Panc1 (cell line): ENCODE data around the gene OGDH. TPM values are rescaled to one million over a fixed set of nuclear protein-coding genes. Genes with fewer than 3 reads are reported as not detected.

ENCODE experiments used
- ATAC-seq: fragments of 200-7000 bp; cut with Tn5 transposase; 2 replicates; pipeline ENCODE4 v1.9.1; 2020; ENCODE audit warnings: mild to moderate bottlenecking, moderate library complexity
- BruUV-seq: library from RNA; stranded (reverse); fragments of 400-500 nt; replicated peaks from 2 replicates; lab custom pipeline; 2021; lab: Mats Ljungman, UMichigan
- CTCF ChIA-PET: fragments of 300-600 bp; sonication (Branson Sonifier 250); formaldehyde crosslinking; loops from one replicate; lab custom pipeline; 2022; ENCODE audit warnings: antibody characterized with exemption; lab: Charles Lee
- POLR2A ChIA-PET: fragments of 300-600 bp; sonication (Branson Sonifier 250); formaldehyde crosslinking; loops from one replicate; lab custom pipeline; 2022; ENCODE audit warnings: antibody characterized with exemption; lab: Charles Lee
- DNase-seq: peaks from one replicate; pipeline ENCODE4 v3.0.0-alpha.2; 2010; ENCODE audit warnings: low read depth, low spot score
- H3K27ac ChIP-seq: 2 replicates; pipeline ENCODE4 v1.5.1; 2011; ENCODE audit warnings: mild to moderate bottlenecking, low read length, inconsistent platforms
- H3K27me3 ChIP-seq: fragments of 200-500 bp; sonication (Bioruptor generic); 2 replicates; pipeline ENCODE4 v1.6.0; 2014; ENCODE audit warnings: low read length, inconsistent platforms; ENCODE audit not compliant: control insufficient read depth, insufficient read depth
- H3K36me3 ChIP-seq: fragments of 200-500 bp; sonication (Bioruptor generic); 2 replicates; pipeline ENCODE4 v1.5.1; 2014; ENCODE audit warnings: inconsistent platforms, mild to moderate bottlenecking, low read length, moderate library complexity; ENCODE audit not compliant: control insufficient read depth, insufficient read depth
- H3K4me1 ChIP-seq: 2 replicates; pipeline ENCODE4 v1.5.1; 2011; ENCODE audit warnings: inconsistent platforms, mild to moderate bottlenecking, low read length, moderate library complexity; ENCODE audit not compliant: control insufficient read depth, insufficient read depth
- H3K4me3 ChIP-seq, 2 experiments: 2 replicates each; pipeline ENCODE4 v1.5.1; 2011 to 2012; ENCODE audit warnings: low read depth in 2 of 2, low read length in 2 of 2, mild to moderate bottlenecking in 2 of 2, inconsistent platforms in 1 of 2, moderate library complexity in 1 of 2
- H3K9me3 ChIP-seq: fragments of 200-500 bp; sonication (Bioruptor generic); 2 replicates; pipeline ENCODE4 v1.5.1; 2014; ENCODE audit warnings: low read depth, mild to moderate bottlenecking, inconsistent platforms, low read length, moderate library complexity; ENCODE audit not compliant: control insufficient read depth, insufficient read depth
- POLR2AphosphoS5 ChIP-seq: IDR thresholded peaks from 2 replicates; pipeline ENCODE4 v1.6.1; 2012; ENCODE audit warnings: mild to moderate bottlenecking, low read depth, low read length, moderate library complexity
- SIN3A ChIP-seq: IDR thresholded peaks from 2 replicates; pipeline ENCODE4 v1.6.1; 2012; ENCODE audit warnings: low read depth, mild to moderate bottlenecking, low read length, moderate library complexity, borderline replicate concordance; ENCODE audit not compliant: insufficient read depth
- TCF7L2 ChIP-seq: IDR thresholded peaks from 2 replicates; pipeline ENCODE4 v1.6.1; 2011; ENCODE audit warnings: mild to moderate bottlenecking, low read depth, low read length, inconsistent platforms
- in situ Hi-C: cut with HindIII; loops from 2 replicates; pipeline ENCODE4 v1.10.0; 2016; ENCODE audit warnings: low sequenced_read_pairs, low pct_unique_long_range_greater_than_20kb
- intact Hi-C: fragments of 100-400 bp; cut with micrococcal nuclease; formaldehyde crosslinking; loops from one replicate; pipeline ENCODE4 v1.10.0; 2022; ENCODE audit not compliant: unreplicated experiment
- total RNA-seq: library from RNA; stranded (reverse); gene quantifications from one replicate; pipeline ENCODE4 v1.2.1, GENCODE V29; 2021; ENCODE audit not compliant: unreplicated experiment
- TF ChIP-seq, protein P1 (sequence below): fragments of 450-650 bp; IDR thresholded peaks from 2 replicates; pipeline ENCODE4 v1.5.1; 2017; ENCODE audit warnings: mild to moderate bottlenecking
- TF ChIP-seq, protein P2 (sequence below), 2 experiments: IDR thresholded peaks; 2 replicates each; pipeline ENCODE4 v1.6.1; 2011 to 2012; ENCODE audit warnings: low read depth in 2 of 2, control low read depth in 1 of 2, low read length in 1 of 2, mild to moderate bottlenecking in 1 of 2, moderate library complexity in 1 of 2; ENCODE audit not compliant: insufficient read depth in 1 of 2

OGDH gene
- total RNA-seq, 1 experiment from 2014 or later = 166 TPM

DNA sequence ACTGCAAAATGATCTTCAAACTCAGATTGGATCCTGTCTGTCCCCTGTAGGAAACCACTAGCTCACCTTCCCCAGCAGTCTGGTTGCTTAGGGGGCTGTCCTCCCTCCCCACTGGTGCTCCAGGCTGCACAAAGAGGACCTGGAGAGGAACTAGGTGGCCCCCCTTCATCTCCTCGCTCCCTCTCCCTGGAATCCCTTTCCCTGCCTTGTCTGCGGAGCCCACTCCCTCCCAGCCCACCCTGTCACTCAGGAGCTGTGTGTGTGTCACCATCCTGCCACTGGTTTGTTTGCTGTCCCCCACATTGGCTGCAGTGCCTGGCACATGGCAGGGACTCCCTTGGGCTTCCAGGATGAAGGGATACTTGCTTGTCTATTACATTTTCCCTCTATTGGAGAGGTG, 106.7 kb downstream of the OGDH start:
- peaks cover 32% of the 10 kb centered on the region for H3K4me1 ChIP-seq
- POLR2A ChIA-PET = interaction anchor here (0.6 kb wide), 1 partner anchor 99 kb away, joined by 5 read pairs; no protein-coding TSS in a partner anchor
- BruUV-seq = no TSS peak
- intact Hi-C loops = no loop called here
- no peak overlapping the region for H3K27ac ChIP-seq
- DNase-seq (no peak), ATAC-seq (no peak)
- H3K4me3 ChIP-seq = no peak overlapping the region
- CTCF ChIA-PET = no interaction called here
- in situ Hi-C loops = no loop called here
- H3K27me3 ChIP-seq = no peaks in the 10 kb centered on the region
- no peaks in the 10 kb centered on the region for H3K9me3 ChIP-seq
- H3K36me3 ChIP-seq = peaks cover 3% of the 10 kb centered on the region; the same call in 1 of the 2 replicates
- TF ChIP-seq TCF7L2 (no peak), SIN3A (no peak)

DNA sequence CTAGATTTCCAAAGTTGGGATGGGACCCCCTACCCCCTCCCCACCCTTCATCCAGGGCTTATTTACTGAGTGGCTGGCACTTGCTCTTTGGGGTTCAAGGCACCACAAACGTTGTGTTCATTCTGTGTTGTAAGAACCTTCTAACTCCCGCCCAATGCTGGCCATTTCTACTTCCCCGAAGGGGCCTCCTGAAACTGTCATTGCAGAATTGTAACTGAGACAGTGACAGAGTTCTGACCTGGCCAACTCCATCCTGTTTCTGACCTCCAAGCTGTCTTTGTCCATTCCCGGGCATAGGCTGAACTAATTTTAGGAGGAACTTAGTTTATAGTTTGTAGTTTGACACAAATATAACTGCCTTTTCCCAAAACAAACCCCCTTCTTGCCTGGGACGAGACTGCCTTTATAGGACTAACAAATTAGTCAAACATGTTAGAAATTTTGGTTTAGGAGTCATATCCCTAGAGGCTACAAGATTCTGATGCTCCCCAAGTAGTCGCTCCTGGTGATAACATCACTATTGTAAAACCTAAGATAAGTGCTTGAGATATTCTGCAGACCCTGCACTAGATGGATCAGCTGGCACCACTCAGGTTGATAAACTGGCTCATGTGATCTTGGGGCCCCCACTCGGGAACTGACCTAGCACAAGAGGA, 107.4 kb downstream of the OGDH start:
- BruUV-seq = no TSS peak
- Histone ChIP-seq H3K27me3 (no peaks in the 10 kb centered on the region), H3K9me3 (no peaks in the 10 kb centered on the region), H3K4me1 (peaks cover 32% of the 10 kb centered on the region), H3K27ac (no peak overlapping the region), H3K4me3 (no peak overlapping the region), H3K36me3 (no peaks in the 10 kb centered on the region)
- POLR2A ChIA-PET = no interaction called here
- CTCF ChIA-PET = no interaction called here
- DNase-seq (no peak), ATAC-seq (no peak)
- in situ Hi-C loops = no loop called here
- intact Hi-C loops = no loop called here
- TF ChIP-seq SIN3A (no peak), TCF7L2 (no peak), POLR2AphosphoS5 (no peak)
- TF ChIP-seq, protein P1, sequence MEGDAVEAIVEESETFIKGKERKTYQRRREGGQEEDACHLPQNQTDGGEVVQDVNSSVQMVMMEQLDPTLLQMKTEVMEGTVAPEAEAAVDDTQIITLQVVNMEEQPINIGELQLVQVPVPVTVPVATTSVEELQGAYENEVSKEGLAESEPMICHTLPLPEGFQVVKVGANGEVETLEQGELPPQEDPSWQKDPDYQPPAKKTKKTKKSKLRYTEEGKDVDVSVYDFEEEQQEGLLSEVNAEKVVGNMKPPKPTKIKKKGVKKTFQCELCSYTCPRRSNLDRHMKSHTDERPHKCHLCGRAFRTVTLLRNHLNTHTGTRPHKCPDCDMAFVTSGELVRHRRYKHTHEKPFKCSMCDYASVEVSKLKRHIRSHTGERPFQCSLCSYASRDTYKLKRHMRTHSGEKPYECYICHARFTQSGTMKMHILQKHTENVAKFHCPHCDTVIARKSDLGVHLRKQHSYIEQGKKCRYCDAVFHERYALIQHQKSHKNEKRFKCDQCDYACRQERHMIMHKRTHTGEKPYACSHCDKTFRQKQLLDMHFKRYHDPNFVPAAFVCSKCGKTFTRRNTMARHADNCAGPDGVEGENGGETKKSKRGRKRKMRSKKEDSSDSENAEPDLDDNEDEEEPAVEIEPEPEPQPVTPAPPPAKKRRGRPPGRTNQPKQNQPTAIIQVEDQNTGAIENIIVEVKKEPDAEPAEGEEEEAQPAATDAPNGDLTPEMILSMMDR = no peak
- TF ChIP-seq, protein P2, sequence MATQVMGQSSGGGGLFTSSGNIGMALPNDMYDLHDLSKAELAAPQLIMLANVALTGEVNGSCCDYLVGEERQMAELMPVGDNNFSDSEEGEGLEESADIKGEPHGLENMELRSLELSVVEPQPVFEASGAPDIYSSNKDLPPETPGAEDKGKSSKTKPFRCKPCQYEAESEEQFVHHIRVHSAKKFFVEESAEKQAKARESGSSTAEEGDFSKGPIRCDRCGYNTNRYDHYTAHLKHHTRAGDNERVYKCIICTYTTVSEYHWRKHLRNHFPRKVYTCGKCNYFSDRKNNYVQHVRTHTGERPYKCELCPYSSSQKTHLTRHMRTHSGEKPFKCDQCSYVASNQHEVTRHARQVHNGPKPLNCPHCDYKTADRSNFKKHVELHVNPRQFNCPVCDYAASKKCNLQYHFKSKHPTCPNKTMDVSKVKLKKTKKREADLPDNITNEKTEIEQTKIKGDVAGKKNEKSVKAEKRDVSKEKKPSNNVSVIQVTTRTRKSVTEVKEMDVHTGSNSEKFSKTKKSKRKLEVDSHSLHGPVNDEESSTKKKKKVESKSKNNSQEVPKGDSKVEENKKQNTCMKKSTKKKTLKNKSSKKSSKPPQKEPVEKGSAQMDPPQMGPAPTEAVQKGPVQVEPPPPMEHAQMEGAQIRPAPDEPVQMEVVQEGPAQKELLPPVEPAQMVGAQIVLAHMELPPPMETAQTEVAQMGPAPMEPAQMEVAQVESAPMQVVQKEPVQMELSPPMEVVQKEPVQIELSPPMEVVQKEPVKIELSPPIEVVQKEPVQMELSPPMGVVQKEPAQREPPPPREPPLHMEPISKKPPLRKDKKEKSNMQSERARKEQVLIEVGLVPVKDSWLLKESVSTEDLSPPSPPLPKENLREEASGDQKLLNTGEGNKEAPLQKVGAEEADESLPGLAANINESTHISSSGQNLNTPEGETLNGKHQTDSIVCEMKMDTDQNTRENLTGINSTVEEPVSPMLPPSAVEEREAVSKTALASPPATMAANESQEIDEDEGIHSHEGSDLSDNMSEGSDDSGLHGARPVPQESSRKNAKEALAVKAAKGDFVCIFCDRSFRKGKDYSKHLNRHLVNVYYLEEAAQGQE (IDR thresholded peaks at IDR 0.05; ENCODE audit: insufficient read depth in 1 of 2, low read depth in 2 of 2, low read length in 1 of 2) = no peak

DNA sequence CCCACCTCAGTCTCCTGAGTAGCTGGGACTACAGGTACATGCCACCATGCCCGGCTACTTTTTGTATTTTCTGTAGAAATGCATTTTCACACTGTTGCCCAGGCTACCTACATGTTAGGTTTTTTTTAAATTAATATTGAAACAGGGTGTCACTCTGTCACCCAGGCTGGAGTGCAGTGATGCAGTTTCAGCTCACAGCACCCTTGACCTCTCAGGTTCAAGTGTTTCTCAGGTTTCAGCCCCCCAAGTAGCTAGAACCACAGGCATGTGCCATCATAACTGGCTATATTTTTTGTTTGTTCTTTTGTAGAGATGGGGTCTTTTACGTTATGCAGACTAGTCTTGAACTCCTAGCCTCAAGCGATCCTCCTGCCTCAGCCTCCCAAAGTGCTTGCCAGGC, 109.8 kb downstream of the OGDH start:
- Histone ChIP-seq H3K27me3 (no peaks in the 10 kb centered on the region), H3K9me3 (no peaks in the 10 kb centered on the region), H3K27ac (no peak overlapping the region), H3K36me3 (no peaks in the 10 kb centered on the region), H3K4me3 (no peak overlapping the region), H3K4me1 (peaks cover 16% of the 10 kb centered on the region)
- BruUV-seq = no TSS peak
- ChIA-PET CTCF (no interaction called here), POLR2A (no interaction called here)
- TF ChIP-seq, protein P2 (IDR thresholded peaks at IDR 0.05; ENCODE audit: insufficient read depth in 1 of 2, low read depth in 2 of 2, low read length in 1 of 2) = no peak
- TF ChIP-seq, protein P1 = no peak
- intact Hi-C loops = no loop called here
- ATAC-seq (no peak), DNase-seq (no peak)
- in situ Hi-C loops = no loop called here
